OCI-M2 (cell line): ENCODE data around the gene RPS4Y1.

Experiments used
- DNase-seq: peaks from one replicate; lab custom pipeline; 2025; ENCODE audit not compliant: unreplicated experiment; lab: John Stamatoyannopoulos, UW

The RPS4Y1 gene

GRCh38 chrY:2874211-2874610, 32.8 kb downstream of the RPS4Y1 start:
- no peak for DNase-seq

GRCh38 chrY:2883561-2883960, 42.2 kb downstream of the RPS4Y1 start:
- DNase-seq = no peak

DNA sequence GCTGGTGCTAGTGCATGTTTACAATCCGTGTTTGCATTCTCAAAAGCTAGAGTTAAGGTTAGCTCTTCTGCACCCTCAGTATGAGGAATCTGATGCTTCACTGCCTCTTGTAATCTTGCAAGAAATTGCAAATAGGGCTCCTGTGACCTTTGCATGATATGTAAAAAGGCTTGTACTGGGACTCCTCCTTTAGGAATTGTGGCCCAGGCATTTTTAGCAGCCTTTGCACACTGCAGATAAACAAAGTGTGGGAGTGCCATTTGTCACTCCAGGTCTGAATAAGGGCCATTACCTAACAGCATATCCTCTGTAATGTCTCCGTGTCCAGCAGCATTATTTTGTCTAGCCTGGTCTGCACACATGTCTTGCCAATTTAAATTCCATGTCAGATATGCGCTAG, 44.5 kb downstream of the RPS4Y1 start:
- no peak for DNase-seq

- DNase-seq = no peak
Measured at GRCh38 chrY:2887386-2887785, 46.0 kb downstream of the RPS4Y1 start.

DNA sequence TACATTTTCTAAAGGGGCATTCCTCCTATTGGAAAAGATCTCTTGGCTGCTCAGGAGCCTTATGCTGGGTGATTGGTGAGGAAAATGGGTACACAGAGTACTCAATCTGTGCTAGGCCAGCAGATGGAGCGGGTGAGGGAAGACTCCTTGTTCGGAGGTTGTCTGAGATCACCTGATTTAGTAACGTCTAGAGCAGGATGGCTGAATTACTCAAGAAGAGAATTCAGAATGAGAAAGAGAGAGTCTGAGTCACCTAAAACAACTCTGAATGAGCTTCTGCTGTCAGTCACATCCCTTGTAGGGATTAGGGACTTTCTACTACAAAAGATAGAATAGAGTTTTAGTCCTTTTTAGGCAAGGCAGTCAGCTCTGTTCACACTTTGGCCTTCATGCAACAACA, 46.6 kb downstream of the RPS4Y1 start:
- DNase-seq = no peak

- no peak for DNase-seq
Measured at GRCh38 chrY:2893471-2893870, 52.1 kb downstream of the RPS4Y1 start.

GRCh38 chrY:2896050-2896449, 54.6 kb downstream of the RPS4Y1 start:
- no peak for DNase-seq

DNA sequence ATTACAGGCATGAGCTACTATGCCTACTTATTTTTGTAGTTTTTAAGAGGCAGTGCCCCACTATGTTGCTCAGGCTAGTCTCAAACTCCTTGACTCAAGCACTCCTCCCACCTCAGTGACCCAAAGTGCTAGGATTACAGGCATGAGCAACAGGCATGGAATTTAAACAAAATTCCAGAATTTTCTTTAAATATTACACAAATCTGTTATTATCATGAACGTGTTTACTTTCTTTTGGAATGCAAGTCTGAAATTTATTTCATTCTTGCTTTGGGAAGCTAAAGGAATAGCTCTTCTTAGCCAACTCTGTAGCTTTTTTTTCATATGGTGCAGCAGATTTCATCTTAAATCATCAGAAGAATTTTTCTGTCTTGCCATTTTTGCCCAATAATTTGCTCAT, 66.0 kb downstream of the RPS4Y1 start:
- DNase-seq = no peak

DNA sequence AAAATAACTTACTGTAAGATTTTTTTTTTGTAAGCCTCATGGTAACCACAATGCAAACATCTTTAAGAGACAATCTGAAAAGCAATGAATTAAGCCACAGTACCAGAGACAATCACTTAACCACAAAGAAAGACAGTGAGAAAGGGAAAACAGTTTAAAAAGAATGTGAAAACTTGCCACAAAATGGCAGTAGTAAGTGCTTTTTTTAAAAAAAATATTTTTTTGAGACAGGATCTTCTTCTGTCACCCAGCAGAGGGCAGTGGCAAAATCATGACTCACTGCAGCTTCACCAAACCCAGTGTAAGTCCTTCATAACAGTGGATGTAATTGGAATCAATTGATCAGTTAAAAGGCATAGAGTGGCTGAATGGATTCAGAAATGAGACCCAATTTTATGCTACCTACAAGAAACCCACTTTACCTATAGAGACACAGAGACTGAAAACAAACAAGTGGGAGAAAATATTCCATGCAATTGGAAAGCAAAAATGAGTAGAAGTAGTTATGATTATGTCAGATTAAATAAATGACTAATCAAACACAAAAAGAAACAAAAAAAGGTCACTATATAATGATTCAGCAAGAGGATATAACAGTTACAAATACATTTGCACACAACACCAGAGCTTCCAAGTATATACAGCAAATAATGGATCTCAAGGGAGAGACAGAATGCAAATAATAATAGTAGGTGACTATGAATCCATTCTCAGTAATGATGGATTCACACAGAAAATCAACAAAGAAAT, 71.8 kb downstream of the RPS4Y1 start:
- no peak for DNase-seq
